Neural cell (in vitro differentiated cells): ENCODE data around the gene SRRM5.

ENCODE experiments used
- CTCF ChIP-seq: fragments of 450-650 bp; IDR thresholded peaks from 2 replicates; pipeline ENCODE4 v1.5.1; 2014; ENCODE audit warnings: antibody characterized with exemption, mild to moderate bottlenecking, moderate library complexity; ENCODE audit not compliant: poor library complexity, severe bottlenecking
- EP300 ChIP-seq: fragments of 450-650 bp; conservative IDR thresholded peaks from 2 replicates; pipeline ENCODE4 v1.6.1; 2014; ENCODE audit warnings: antibody characterized with exemption, mild to moderate bottlenecking, moderate library complexity; ENCODE audit not compliant: poor library complexity, severe bottlenecking
- EZH2 ChIP-seq: fragments of 200-600, 300-800 bp; shearing (Covaris generic), sonication (generic); IDR thresholded peaks from 2 replicates; pipeline ENCODE4 v1.6.1; 2014; ENCODE audit warnings: antibody characterized with exemption, low read length, borderline replicate concordance, mild to moderate bottlenecking; ENCODE audit not compliant: insufficient read depth, poor library complexity, severe bottlenecking
- MXI1 ChIP-seq: fragments of 450-650 bp; conservative IDR thresholded peaks from 2 replicates; pipeline ENCODE4 v1.6.1; 2014; ENCODE audit warnings: antibody characterized with exemption, mild to moderate bottlenecking; ENCODE audit not compliant: poor library complexity, severe bottlenecking
- POLR2AphosphoS5 ChIP-seq: IDR thresholded peaks from 2 replicates; pipeline ENCODE4 v1.6.1; 2012
- RAD21 ChIP-seq: fragments of 450-650 bp; conservative IDR thresholded peaks from 2 replicates; pipeline ENCODE4 v1.6.1; 2014; ENCODE audit warnings: antibody characterized with exemption, mild to moderate bottlenecking, moderate library complexity
- REST ChIP-seq: IDR thresholded peaks from 2 replicates; pipeline ENCODE4 v1.6.1; 2012; ENCODE audit warnings: borderline replicate concordance
- SMC3 ChIP-seq: fragments of 450-650 bp; conservative IDR thresholded peaks from 2 replicates; pipeline ENCODE4 v1.6.1; 2014; ENCODE audit warnings: antibody characterized with exemption, mild to moderate bottlenecking, moderate library complexity; ENCODE audit not compliant: poor library complexity
- TAF1 ChIP-seq: IDR thresholded peaks from 2 replicates; pipeline ENCODE4 v1.6.1; 2012; ENCODE audit warnings: low read depth

DNA sequence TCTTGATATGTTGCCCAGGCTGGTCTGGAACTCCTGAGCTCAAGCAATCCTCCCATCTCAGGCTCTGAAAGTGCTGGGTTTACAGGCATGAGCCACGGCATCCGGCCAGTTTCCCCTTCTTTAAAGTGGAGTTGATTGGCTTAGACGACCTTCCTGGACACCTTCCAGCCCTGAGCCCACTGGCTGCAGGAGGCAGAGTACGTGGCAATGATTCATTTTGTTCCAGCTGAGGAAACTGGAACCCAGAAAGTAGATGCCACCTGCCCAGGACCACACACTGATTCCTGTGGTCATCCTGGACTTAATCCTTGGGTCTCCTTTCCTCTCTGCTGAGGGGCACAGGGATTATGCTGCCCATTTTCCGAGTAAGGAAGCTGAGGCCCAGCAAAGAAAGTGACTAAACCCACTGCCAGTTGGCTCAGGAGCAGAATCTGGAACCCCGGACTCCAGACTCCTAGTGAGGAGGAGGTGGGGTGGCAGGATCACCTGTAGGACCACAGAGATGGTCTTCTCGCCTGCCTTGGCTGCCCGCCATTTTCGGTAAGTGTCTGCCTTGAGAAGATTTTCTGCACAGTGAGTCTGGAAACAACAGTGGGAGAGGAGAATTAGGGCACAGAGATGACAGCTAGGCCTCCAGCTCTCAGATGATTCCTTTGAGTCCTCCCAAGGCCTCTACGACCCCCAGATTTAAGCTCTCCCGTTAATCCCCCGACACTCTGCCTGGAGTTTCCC is 37.3 kb upstream of the SRRM5 start:
- TF ChIP-seq CTCF (no peak), POLR2AphosphoS5 (no peak), EZH2 (no peak), TAF1 (no peak), EP300 (no peak), MXI1 (no peak), REST (no peak), RAD21 (no peak), SMC3 (no peak)
